IPS-18c (cell line): ENCODE data around the gene ZFAND2B.

ENCODE experiments used
- H3K4me3 ChIP-seq: 2 replicates; pipeline ENCODE4 v1.7.0; 2013; ENCODE audit warnings: low read depth, mild to moderate bottlenecking, low read length, moderate library complexity; ENCODE audit not compliant: insufficient read depth
- H3K9me3 ChIP-seq: one replicate; pipeline ENCODE4 v1.6.1; 2013; ENCODE audit warnings: mild to moderate bottlenecking, low read length, moderate library complexity; ENCODE audit not compliant: control insufficient read depth, insufficient read depth

ZFAND2B gene

GRCh38 chr2:219213486-219214071 is 7.0 kb downstream of the ZFAND2B start:
- H3K4me3 ChIP-seq = no peak overlapping the region
- H3K9me3 ChIP-seq = no peaks in the 10 kb centered on the region

GRCh38 chr2:219214141-219214540 is 7.6 kb downstream of the ZFAND2B start:
- Histone ChIP-seq H3K9me3 (no peaks in the 10 kb centered on the region), H3K4me3 (no peak overlapping the region)

- H3K9me3 ChIP-seq = no peaks in the 10 kb centered on the region
Observed at GRCh38 chr2:219214786-219215185, 8.2 kb downstream of the ZFAND2B start.

GRCh38 chr2:219215871-219216534 is 9.4 kb downstream of the ZFAND2B start:
- no peaks in the 10 kb centered on the region for H3K9me3 ChIP-seq
- H3K4me3 ChIP-seq = no peak overlapping the region

More at GRCh38 chr2:219214786-219215185, 8.2 kb downstream of the ZFAND2B start:
- no peak overlapping the region for H3K4me3 ChIP-seq

GRCh38 chr2:219216535-219216915 is 9.9 kb downstream of the ZFAND2B start:
- no peak overlapping the region for H3K4me3 ChIP-seq
- no peaks in the 10 kb centered on the region for H3K9me3 ChIP-seq

GRCh38 chr2:219218217-219218731 is 11.7 kb downstream of the ZFAND2B start:
- peak overlapping the region; percentile 65 for H3K4me3 ChIP-seq
- H3K9me3 ChIP-seq = no peaks in the 10 kb centered on the region

GRCh38 chr2:219218732-219219701 is 12.4 kb downstream of the ZFAND2B start, which contains the start of gene ABCB6:
ABCB6 (minus strand) TSS chr2:219218958; CDS start chr2:219218673, 285 bp downstream.
- H3K4me3 ChIP-seq = peak within 1 kb of the TSS; percentile 65
- no peaks in the 10 kb centered on the region for H3K9me3 ChIP-seq

GRCh38 chr2:219219784-219220532 is 13.4 kb downstream of the ZFAND2B start:
- H3K9me3 ChIP-seq = no peaks in the 10 kb centered on the region
- no peak overlapping the region for H3K4me3 ChIP-seq

- no peaks in the 10 kb centered on the region for H3K9me3 ChIP-seq
- no peak overlapping the region for H3K4me3 ChIP-seq
Observed at GRCh38 chr2:219220652-219221402, 14.2 kb downstream of the ZFAND2B start.

- Histone ChIP-seq H3K9me3 (no peaks in the 10 kb centered on the region), H3K4me3 (no peak overlapping the region)
Observed at GRCh38 chr2:219221957-219222518, 15.5 kb downstream of the ZFAND2B start.

GRCh38 chr2:219223831-219224610 is 17.4 kb downstream of the ZFAND2B start:
- no peak overlapping the region for H3K4me3 ChIP-seq
- no peaks in the 10 kb centered on the region for H3K9me3 ChIP-seq

- Histone ChIP-seq H3K9me3 (no peaks in the 10 kb centered on the region), H3K4me3 (no peak overlapping the region)
Observed at GRCh38 chr2:219225350-219225749, 18.8 kb downstream of the ZFAND2B start.

- Histone ChIP-seq H3K9me3 (no peaks in the 10 kb centered on the region), H3K4me3 (peak overlapping the region; percentile 88)
Observed at GRCh38 chr2:219228041-219228910, 21.7 kb downstream of the ZFAND2B start.

GRCh38 chr2:219228911-219229304 is 22.3 kb downstream of the ZFAND2B start:
- H3K4me3 ChIP-seq = peak overlapping the region; percentile 88
- H3K9me3 ChIP-seq = no peaks in the 10 kb centered on the region
